Endothelial cell of umbilical vein (primary cell): Measurements from ENCODE around the gene AKAP13. TPM values are rescaled to one million over a fixed set of nuclear protein-coding genes. Genes with fewer than 3 reads are reported as not detected.
A peak's percentile ranks its signal among the peaks of the same experiment; 100 is the strongest.

Experiments used
- BruUV-seq: library from RNA; stranded (reverse); fragments of 400-500 nt; replicated peaks from 2 replicates; lab custom pipeline; 2021; lab: Mats Ljungman, UMichigan
- CTCF ChIA-PET: fragments of 300-600, 350-600 bp; sonication (Branson Sonifier 250); formaldehyde crosslinking; loops from one replicate; lab custom pipeline; 2021; ENCODE audit warnings: antibody characterized with exemption, inconsistent platforms; lab: Charles Lee
- POLR2A ChIA-PET: fragments of 300-600, 350-600 bp; sonication (Branson Sonifier 250); formaldehyde crosslinking; loops from one replicate; lab custom pipeline; 2021; ENCODE audit warnings: antibody characterized with exemption, inconsistent platforms; lab: Charles Lee
- DNase-seq: peaks from one replicate; pipeline ENCODE4 v3.0.0-alpha.2; 2011; ENCODE audit warnings: low read depth, low spot score
- FAIRE-seq: peaks from 2 replicates; lab custom pipeline; 2011; peaks lifted over from hg19 to GRCh38; lab: Jason Lieb, UNC
- H2AFZ ChIP-seq: 2 replicates; pipeline ENCODE4 v1.6.0; 2012; ENCODE audit warnings: low read depth, low read length, control low read depth, inconsistent platforms
- H3K27ac ChIP-seq: 2 replicates; pipeline ENCODE4 v1.5.1; 2011; ENCODE audit warnings: low read depth, mild to moderate bottlenecking, control low read depth, low read length, moderate library complexity; ENCODE audit not compliant: insufficient read depth
- H3K27me3 ChIP-seq, 2 experiments: 2 replicates each; pipeline versions ENCODE4 v1.6.0 to v1.6.1; 2011; ENCODE audit warnings: low read length in 2 of 2, mixed read lengths in 1 of 2; ENCODE audit not compliant: control insufficient read depth in 2 of 2, insufficient read depth in 2 of 2
- H3K36me3 ChIP-seq, 2 experiments: 2 replicates in 1 of 2; 3 replicates in 1 of 2; pipeline ENCODE4 v1.5.1; 2011; ENCODE audit warnings: low read length in 2 of 2, mild to moderate bottlenecking in 1 of 2, moderate library complexity in 1 of 2; ENCODE audit not compliant: control insufficient read depth in 2 of 2, insufficient read depth in 2 of 2; ENCODE audit errors: extremely low read depth in 1 of 2
- H3K4me1 ChIP-seq: 3 replicates; pipeline ENCODE4 v1.5.1; 2011; ENCODE audit warnings: mild to moderate bottlenecking, low read length; ENCODE audit not compliant: control insufficient read depth, insufficient read depth; ENCODE audit errors: extremely low read depth
- H3K4me2 ChIP-seq: 2 replicates; pipeline ENCODE4 v1.6.1; 2011; ENCODE audit warnings: low read length, control low read depth, mixed read lengths; ENCODE audit not compliant: insufficient read depth
- H3K4me3 ChIP-seq, 3 experiments: fragments of 200-600 bp in 1 of 3; sonication (generic), shearing (Covaris generic) in 1 of 3; replicated peaks in 1 of 3; 2 replicates each; pipeline ENCODE4 v1.5.1; 2011 to 2016; ENCODE audit warnings: control low read depth in 3 of 3, low read length in 3 of 3, mild to moderate bottlenecking in 2 of 3, inconsistent platforms in 1 of 3, low read depth in 1 of 3, moderate library complexity in 1 of 3; ENCODE audit not compliant: insufficient read depth in 1 of 3
- H3K79me2 ChIP-seq: 2 replicates; pipeline ENCODE4 v1.6.0; 2012; ENCODE audit warnings: low read length, inconsistent platforms; ENCODE audit not compliant: control insufficient read depth, insufficient read depth
- H3K9ac ChIP-seq: replicated peaks from 2 replicates; pipeline ENCODE3; 2011; ENCODE audit warnings: low read length, control low read depth; ENCODE audit not compliant: insufficient read depth; ENCODE audit errors: extremely low read depth
- H3K9me1 ChIP-seq: replicated peaks from 3 replicates; pipeline ENCODE4 v1.6.0; 2011; ENCODE audit warnings: mild to moderate bottlenecking, low read length; ENCODE audit not compliant: control insufficient read depth, insufficient read depth; ENCODE audit errors: extremely low read depth
- H3K9me3 ChIP-seq: replicated peaks from 2 replicates; pipeline ENCODE4 v1.5.1; 2012; ENCODE audit warnings: low read length, inconsistent platforms; ENCODE audit not compliant: control insufficient read depth, insufficient read depth
- H4K20me1 ChIP-seq: replicated peaks from 2 replicates; pipeline ENCODE3; 2011; ENCODE audit warnings: mild to moderate bottlenecking, low read length; ENCODE audit not compliant: control insufficient read depth, insufficient read depth; ENCODE audit errors: extremely low read depth
- EZH2 ChIP-seq: IDR thresholded peaks from 2 replicates; pipeline ENCODE4 v1.6.1; 2012; ENCODE audit warnings: borderline replicate concordance, low read depth, mild to moderate bottlenecking, moderate library complexity, low read length, inconsistent platforms; ENCODE audit not compliant: severe bottlenecking
- FOS ChIP-seq: IDR thresholded peaks from 2 replicates; pipeline ENCODE4 v1.6.1; 2011; ENCODE audit warnings: mild to moderate bottlenecking, low read length, moderate library complexity, borderline replicate concordance; ENCODE audit not compliant: insufficient read depth
- GATA2 ChIP-seq: IDR thresholded peaks from 2 replicates; pipeline ENCODE4 v1.7.0; 2011; ENCODE audit warnings: low read depth, mild to moderate bottlenecking, moderate library complexity, mixed read lengths, low read length; ENCODE audit not compliant: insufficient read length, insufficient read depth
- JUN ChIP-seq: IDR thresholded peaks from 2 replicates; pipeline ENCODE4 v1.6.1; 2011; ENCODE audit warnings: borderline replicate concordance, low read depth; ENCODE audit not compliant: insufficient read length, insufficient read depth
- MYC ChIP-seq: IDR thresholded peaks from one replicate; pipeline ENCODE4 v1.6.1; 2011; ENCODE audit warnings: mild to moderate bottlenecking, low read depth, low read length
- POLR2A ChIP-seq: IDR thresholded peaks from 2 replicates; pipeline ENCODE4 v1.6.1; 2012; ENCODE audit warnings: low read depth, mild to moderate bottlenecking, control low read depth, low read length
- POLR2AphosphoS5 ChIP-seq: IDR thresholded peaks from 2 replicates; pipeline ENCODE4 v1.6.1; 2012; ENCODE audit warnings: low read depth, mild to moderate bottlenecking, control low read depth, low read length, moderate library complexity; ENCODE audit not compliant: insufficient read depth
- dilution Hi-C: fragments of 300-500 bp; cut with MboI; formaldehyde crosslinking; loops from one replicate; pipeline ENCODE4 v1.15.0; 2019; ENCODE audit warnings: low sequenced_read_pairs; ENCODE audit not compliant: extremely low pct_ligation_motif_present
- intact Hi-C: fragments of 100-400 bp; cut with micrococcal nuclease; formaldehyde crosslinking; loops from one replicate; pipeline ENCODE4 v1.10.0; 2022
- polyA plus RNA-seq, 4 experiments: library from polyadenylated mRNA; depleted of rRNA in 3 of 4; stranded (reverse) in 3 of 4; unstranded in 1 of 4; fragments of >200 nt; gene quantifications; 2 replicates each; pipeline versions ENCODE4 v1.2.1 to v1.2.3, GENCODE V29; 2011 to 2012; ENCODE audit warnings: missing spikeins in 1 of 4
- total RNA-seq: library from RNA; stranded (reverse); gene quantifications from 2 replicates; pipeline ENCODE4 v1.2.3, GENCODE V29; 2021
- TF ChIP-seq, protein P1 (sequence below): IDR thresholded peaks from 2 replicates; pipeline ENCODE4 v1.6.1; 2011; ENCODE audit not compliant: insufficient read depth, insufficient read length
- TF ChIP-seq, protein P2 (sequence below), 2 donors: IDR thresholded peaks; 1 replicate in 1 of 2; 2 replicates in 1 of 2; pipeline ENCODE4 v1.5.1; 2011; ENCODE audit warnings: low read length in 2 of 2, mild to moderate bottlenecking in 2 of 2, moderate library complexity in 2 of 2, control low read depth in 1 of 2, inconsistent platforms in 1 of 2, low read depth in 1 of 2; ENCODE audit not compliant: insufficient read depth in 1 of 2; ENCODE audit errors: extremely low read depth in 1 of 2

Gene AKAP13
- total and polyA plus RNA-seq, 2 donors (not counting 3 experiments of a cell fraction or from before 2014, with no cell fraction given): 22.8 to 87.8 TPM

GRCh38 chr15:85414495-85414894, 34.1 kb downstream of the AKAP13 start:
- FAIRE-seq: no peak
- Histone ChIP-seq H3K9ac (peak overlapping the region; percentile 76), H4K20me1 (no peaks in the 10 kb centered on the region), H3K27me3 (no peaks in the 10 kb centered on the region), H3K36me3 (no peaks in the 10 kb centered on the region), H3K9me3 (no peaks in the 10 kb centered on the region), H3K9me1 (no peaks in the 10 kb centered on the region), H3K4me1 (peaks cover 34% of the 10 kb centered on the region), H3K4me3 (no peak overlapping the region), H3K27ac (peak overlapping the region; percentile 77), H2AFZ (no peak overlapping the region), H3K79me2 (peaks cover 75% of the 10 kb centered on the region), H3K4me2 (peak overlapping the region; percentile 67)
- intact Hi-C loops (loop anchor here (1.0 kb wide), 2 partner anchors 83 to 118 kb away; no protein-coding TSS in a partner anchor), dilution Hi-C loops (no loop called here)
- DNase-seq: peak; percentile 66
- POLR2A ChIA-PET: no interaction called here
- CTCF ChIA-PET: interaction anchor here (0.6 to 5.0 kb wide), 27 partner anchors 10 to 134 kb away, joined by 3 to 107 read pairs (median 5); partner anchors contain the start of gene AKAP13
- BruUV-seq: no TSS peak
- no peak for TF ChIP-seq POLR2AphosphoS5

- Histone ChIP-seq H3K9me1 (no peaks in the 10 kb centered on the region), H4K20me1 (no peaks in the 10 kb centered on the region), H3K36me3 (no peaks in the 10 kb centered on the region), H3K27me3 (no peaks in the 10 kb centered on the region), H3K9ac (peak overlapping the region; percentile 76), H3K9me3 (no peaks in the 10 kb centered on the region), H3K79me2 (peaks cover 73% of the 10 kb centered on the region), H3K4me1 (peaks cover 34% of the 10 kb centered on the region), H2AFZ (no peak overlapping the region), H3K4me2 (no peak overlapping the region), H3K27ac (peak overlapping the region; percentile 77), H3K4me3 (no peak overlapping the region)
- BruUV-seq: no TSS peak
- dilution Hi-C loops: no loop called here
- FAIRE-seq: no peak
- no peak for TF ChIP-seq GATA2
- TF ChIP-seq FOS: no peak
- no peak for TF ChIP-seq JUN
- no peak for TF ChIP-seq POLR2AphosphoS5
- no peak for TF ChIP-seq MYC
- TF ChIP-seq POLR2A: no peak
- TF ChIP-seq, protein P1, sequence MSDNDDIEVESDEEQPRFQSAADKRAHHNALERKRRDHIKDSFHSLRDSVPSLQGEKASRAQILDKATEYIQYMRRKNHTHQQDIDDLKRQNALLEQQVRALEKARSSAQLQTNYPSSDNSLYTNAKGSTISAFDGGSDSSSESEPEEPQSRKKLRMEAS: no peak
- TF ChIP-seq, protein P2, sequence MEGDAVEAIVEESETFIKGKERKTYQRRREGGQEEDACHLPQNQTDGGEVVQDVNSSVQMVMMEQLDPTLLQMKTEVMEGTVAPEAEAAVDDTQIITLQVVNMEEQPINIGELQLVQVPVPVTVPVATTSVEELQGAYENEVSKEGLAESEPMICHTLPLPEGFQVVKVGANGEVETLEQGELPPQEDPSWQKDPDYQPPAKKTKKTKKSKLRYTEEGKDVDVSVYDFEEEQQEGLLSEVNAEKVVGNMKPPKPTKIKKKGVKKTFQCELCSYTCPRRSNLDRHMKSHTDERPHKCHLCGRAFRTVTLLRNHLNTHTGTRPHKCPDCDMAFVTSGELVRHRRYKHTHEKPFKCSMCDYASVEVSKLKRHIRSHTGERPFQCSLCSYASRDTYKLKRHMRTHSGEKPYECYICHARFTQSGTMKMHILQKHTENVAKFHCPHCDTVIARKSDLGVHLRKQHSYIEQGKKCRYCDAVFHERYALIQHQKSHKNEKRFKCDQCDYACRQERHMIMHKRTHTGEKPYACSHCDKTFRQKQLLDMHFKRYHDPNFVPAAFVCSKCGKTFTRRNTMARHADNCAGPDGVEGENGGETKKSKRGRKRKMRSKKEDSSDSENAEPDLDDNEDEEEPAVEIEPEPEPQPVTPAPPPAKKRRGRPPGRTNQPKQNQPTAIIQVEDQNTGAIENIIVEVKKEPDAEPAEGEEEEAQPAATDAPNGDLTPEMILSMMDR (IDR thresholded peaks at IDR 0.05; ENCODE audit: extremely low read depth in 1 of 2, insufficient read depth in 1 of 2, low read depth in 1 of 2, low read length in 2 of 2): no peak
- no peak for TF ChIP-seq EZH2
- no peak for DNase-seq
- intact Hi-C loops: loop anchor here (1.0 kb wide), 2 partner anchors 84 to 119 kb away; no protein-coding TSS in a partner anchor
- ChIA-PET POLR2A (no interaction called here), CTCF (interaction anchor here (1.2 to 5.0 kb wide), 13 partner anchors 11 to 135 kb away, joined by 3 to 107 read pairs (median 11); partner anchors contain the start of gene AKAP13)
Measured at GRCh38 chr15:85414991-85415390, 34.6 kb downstream of the AKAP13 start.
